VCaP (cell line): ENCODE measurements around the gene TGFBRAP1.

Experiments
- H3K27ac ChIP-seq: fragments of 450-650 bp; 2 replicates; pipeline ENCODE4 v1.5.1; 2017
- TF ChIP-seq, protein P1 (sequence below): fragments of 450-650 bp; conservative IDR thresholded peaks from 2 replicates; pipeline ENCODE4 v1.5.1; 2017; ENCODE audit warnings: mild to moderate bottlenecking, moderate library complexity

The TGFBRAP1 gene

DNA sequence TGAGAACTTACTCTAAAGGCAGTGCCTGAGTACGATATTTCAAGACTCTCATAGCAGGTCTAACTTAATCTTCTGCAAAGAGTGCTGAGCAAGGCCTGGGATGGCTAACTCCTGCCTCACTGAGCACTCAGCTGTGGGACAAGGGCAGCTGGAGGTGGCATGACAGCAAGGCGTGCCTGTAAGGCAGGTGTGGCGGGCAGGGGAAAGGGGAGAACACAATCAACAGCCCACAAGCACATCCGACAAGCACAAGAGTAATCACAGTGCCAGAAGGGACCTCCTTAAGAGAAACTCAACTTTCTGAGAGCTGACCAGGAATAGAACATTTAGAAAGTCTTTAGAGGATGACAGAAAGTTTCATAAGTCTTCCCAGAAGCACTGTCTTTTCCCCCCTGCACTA lies 46.0 kb downstream of the TGFBRAP1 start:
- no peak overlapping the region for H3K27ac ChIP-seq
- TF ChIP-seq, protein P1, sequence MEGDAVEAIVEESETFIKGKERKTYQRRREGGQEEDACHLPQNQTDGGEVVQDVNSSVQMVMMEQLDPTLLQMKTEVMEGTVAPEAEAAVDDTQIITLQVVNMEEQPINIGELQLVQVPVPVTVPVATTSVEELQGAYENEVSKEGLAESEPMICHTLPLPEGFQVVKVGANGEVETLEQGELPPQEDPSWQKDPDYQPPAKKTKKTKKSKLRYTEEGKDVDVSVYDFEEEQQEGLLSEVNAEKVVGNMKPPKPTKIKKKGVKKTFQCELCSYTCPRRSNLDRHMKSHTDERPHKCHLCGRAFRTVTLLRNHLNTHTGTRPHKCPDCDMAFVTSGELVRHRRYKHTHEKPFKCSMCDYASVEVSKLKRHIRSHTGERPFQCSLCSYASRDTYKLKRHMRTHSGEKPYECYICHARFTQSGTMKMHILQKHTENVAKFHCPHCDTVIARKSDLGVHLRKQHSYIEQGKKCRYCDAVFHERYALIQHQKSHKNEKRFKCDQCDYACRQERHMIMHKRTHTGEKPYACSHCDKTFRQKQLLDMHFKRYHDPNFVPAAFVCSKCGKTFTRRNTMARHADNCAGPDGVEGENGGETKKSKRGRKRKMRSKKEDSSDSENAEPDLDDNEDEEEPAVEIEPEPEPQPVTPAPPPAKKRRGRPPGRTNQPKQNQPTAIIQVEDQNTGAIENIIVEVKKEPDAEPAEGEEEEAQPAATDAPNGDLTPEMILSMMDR, result no peak

DNA sequence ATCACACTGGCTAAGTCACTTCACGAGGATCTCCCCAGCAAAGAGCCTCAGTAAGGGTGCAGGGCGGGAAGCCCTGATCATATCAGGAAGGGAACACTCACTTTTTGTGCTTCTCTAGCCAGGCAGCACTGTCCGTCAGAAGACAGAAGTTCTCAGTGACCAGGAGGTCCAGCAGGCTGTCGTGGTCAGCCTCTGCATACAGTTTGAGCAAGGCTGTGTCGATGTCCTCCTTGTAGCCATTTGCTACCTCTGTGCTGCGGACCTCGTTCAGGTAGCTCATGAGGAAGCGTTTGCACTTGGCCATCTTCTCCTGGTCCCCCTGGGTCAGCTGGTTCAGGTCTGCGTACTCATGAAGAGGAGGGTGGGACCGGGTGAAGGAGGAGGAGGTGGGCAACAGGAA lies 49.3 kb downstream of the TGFBRAP1 start:
- TF ChIP-seq, protein P1, result no peak
- no peak overlapping the region for H3K27ac ChIP-seq

DNA sequence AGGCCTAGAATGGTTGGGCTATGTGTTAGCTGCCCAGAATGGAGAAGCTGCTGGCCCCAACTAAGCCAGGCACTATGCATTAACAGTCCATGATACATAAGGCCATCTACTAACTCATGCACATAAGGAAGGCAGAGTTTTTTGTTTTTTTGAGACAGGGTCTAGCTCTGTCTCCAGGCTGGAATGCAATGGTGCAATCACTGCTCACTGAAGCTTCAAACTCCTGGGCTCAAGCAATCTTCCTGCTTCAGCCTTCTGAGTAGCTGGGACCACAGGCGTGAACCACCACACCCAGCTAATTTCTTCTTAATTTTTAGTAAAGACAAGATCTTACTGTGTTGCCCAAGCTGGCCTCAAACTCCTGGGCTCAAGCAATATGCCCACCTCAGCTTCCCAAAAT lies 50.4 kb downstream of the TGFBRAP1 start:
- TF ChIP-seq, protein P1, result no peak
- no peak overlapping the region for H3K27ac ChIP-seq

DNA sequence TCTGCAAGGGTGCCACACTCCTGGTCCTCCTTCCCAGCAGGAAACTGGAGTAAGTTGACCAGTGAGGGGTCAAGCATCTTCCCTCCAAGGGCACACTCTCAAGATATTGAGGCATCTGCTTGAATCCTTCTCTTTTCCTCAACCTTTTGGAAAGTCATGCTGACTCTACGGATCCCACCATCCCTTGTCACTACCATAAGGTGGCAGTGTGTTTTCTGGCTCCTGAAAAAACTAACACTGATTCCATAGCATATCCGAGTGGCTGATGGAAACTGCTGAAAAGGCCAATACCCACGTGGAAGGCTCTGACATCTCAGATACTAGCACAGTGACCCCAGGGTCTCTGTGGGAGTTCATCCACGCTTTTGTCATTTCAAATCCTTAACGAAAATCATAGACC lies 50.9 kb downstream of the TGFBRAP1 start:
- H3K27ac ChIP-seq, result no peak overlapping the region
- TF ChIP-seq, protein P1, result peak; percentile 34

DNA sequence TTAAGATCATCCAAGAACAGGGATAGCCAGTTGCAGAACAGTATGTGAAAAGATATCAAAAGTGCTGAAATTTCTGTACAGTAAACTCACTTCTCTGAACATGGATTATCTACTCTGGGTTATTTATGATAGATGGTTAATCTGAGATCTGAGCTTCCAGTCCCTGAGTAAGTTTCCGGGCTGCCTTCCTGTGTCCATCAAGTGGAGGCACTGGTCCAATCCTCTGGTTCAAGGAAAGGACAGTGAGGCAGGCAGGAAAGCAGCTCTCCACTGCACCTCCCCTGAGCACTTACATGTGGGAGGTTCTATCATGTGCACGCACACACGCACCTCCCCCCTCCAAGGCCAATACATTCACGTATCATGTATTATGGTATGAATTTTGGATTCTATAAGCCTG lies 55.5 kb downstream of the TGFBRAP1 start:
- H3K27ac ChIP-seq, result no peak overlapping the region
- TF ChIP-seq, protein P1, result no peak

DNA sequence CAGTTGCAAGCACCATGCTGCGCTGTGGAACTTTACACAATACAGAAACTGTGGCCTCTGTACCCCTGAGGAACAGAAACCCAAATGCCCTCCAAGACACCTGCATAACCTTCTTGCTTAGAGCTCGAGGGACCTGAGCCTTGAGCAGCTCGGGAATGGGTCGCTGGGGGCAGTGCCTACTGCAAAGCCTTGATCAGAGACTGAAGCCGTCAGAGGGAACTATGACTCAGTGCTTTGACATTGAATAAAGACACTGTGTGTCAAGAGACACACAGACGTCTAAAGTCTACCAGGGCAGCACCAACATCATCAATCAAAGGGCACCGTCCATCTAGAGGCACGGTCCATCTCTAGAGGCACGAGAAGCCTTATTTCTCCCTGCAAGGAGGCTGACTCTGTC lies 57.4 kb downstream of the TGFBRAP1 start:
- TF ChIP-seq, protein P1, result no peak
- H3K27ac ChIP-seq, result no peak overlapping the region

DNA sequence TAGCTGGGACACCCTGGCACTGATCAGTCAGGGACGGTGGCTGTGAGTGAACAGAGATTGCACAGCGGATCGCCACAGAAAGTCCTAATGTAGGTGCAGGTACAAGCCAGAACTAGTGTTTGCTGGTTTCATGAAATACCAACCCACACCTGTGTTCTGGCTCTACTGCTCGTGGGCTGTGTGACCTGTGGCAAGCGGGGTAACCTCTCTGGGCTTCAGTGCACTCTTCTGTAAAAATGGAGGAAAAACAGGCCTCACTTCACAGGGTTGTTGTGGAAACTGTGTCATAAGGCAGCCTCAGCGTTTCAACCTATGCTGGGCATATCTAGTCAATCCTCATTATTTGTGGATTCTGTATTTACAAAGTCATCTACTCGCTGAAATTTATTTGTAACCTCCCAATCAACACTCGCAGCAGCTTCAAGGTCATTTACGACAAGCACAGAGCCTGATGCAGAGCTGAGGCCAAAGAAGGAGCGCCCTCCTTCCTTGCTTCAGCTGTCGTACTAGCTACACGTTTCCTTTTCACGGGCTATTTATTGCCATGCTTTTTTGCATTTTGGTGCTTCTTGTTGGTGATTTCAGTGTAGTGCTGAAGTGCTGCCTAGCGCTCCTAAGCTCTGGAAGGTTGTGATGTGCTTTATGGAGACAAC lies 58.0 kb downstream of the TGFBRAP1 start:
- TF ChIP-seq, protein P1, result no peak
- no peak overlapping the region for H3K27ac ChIP-seq
